ENCODE data around the gene PPA2. TPM values are rescaled to one million over a fixed set of nuclear protein-coding genes. Genes with fewer than 3 reads are reported as not detected.

The PPA2 gene
- total RNA-seq, 1 experiment from 2014 or later, result 76.4 TPM

DNA sequence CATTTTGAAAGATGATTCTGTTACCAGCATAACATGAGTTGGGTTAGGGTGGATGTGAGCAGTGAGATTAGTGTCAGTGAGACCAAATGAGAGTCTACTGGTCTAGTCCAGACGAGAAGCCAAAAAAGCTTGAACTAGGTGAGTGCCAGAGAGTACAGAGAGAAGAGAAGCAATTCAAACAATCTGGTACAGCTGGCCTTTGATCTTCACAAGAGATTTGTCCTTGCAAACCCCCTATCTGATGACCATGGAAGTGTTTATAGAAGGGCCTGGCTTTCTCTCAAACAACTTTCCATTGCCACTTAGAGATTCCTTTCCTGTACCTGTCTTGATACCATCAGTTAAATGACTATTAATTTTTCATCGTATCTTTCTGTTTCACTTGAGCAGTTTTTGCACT is 128.5 kb downstream of the PPA2 start:
- no peaks in the 10 kb centered on the region for H3K27me3 ChIP-seq (ENCODE audit: insufficient read depth, low read length)
- no peak overlapping the region for H2BK120ac ChIP-seq (ENCODE audit: low read depth, low read length, poor library complexity, severe bottlenecking)
- H3K27me3 Mint-ChIP-seq (ENCODE audit: low read depth), result no peaks in the 10 kb centered on the region; the same call in 1 of the 2 replicates
- H3T11ph ChIP-seq (ENCODE audit: low read length), result no peak overlapping the region
- no peaks in the 10 kb centered on the region for H3K9me3 ChIP-seq (ENCODE audit: control insufficient read depth, low read depth, low read length)
- no peaks in the 10 kb centered on the region for H3K79me1 ChIP-seq (ENCODE audit: insufficient read depth, low read depth, low read length, poor library complexity, severe bottlenecking)
- TF ChIP-seq CTCF (conservative IDR thresholded peaks at IDR 0.05), result no peak
- H4K20me1 ChIP-seq (ENCODE audit: control insufficient read depth, insufficient read depth, insufficient read length), result no peaks in the 10 kb centered on the region
- H3K79me2 ChIP-seq (ENCODE audit: insufficient read depth, low read length), result no peaks in the 10 kb centered on the region
- no peaks in the 10 kb centered on the region for H3K4me1 ChIP-seq (ENCODE audit: insufficient read depth, low read length)
- WGBS (ENCODE audit: extremely low coverage, insufficient read length, low lambda C conversion rate), result no CpG with 5 or more reads among the region's 2 CpGs
- no peak overlapping the region for H2BK5ac ChIP-seq (ENCODE audit: insufficient read length, low read length)
- no peak overlapping the region for H3K9ac ChIP-seq (ENCODE audit: extremely low read depth, insufficient read length, low read length)
- H3K27ac Mint-ChIP-seq, result no peak overlapping the region
- H2AFZ ChIP-seq (ENCODE audit: low read length), result no peak overlapping the region
- H3K14ac ChIP-seq (ENCODE audit: insufficient read depth, low read length), result no peak overlapping the region
- H3K4me1 Mint-ChIP-seq, result no peaks in the 10 kb centered on the region
- H3K23me2 ChIP-seq (ENCODE audit: insufficient read length, low read depth, low read length, poor library complexity, severe bottlenecking), result no peaks in the 10 kb centered on the region
- no peak overlapping the region for H2BK15ac ChIP-seq (ENCODE audit: low read depth, low read length)
- no peak overlapping the region for H2BK20ac ChIP-seq (ENCODE audit: low read depth, low read length, poor library complexity, severe bottlenecking)
- no peaks in the 10 kb centered on the region for H3K9me3 Mint-ChIP-seq
- no peak overlapping the region for H3K56ac ChIP-seq (ENCODE audit: insufficient read length, low read depth, low read length)
- no peak overlapping the region for H3K4me2 ChIP-seq (ENCODE audit: insufficient read depth, insufficient read length, low read length)
- H2BK12ac ChIP-seq (ENCODE audit: insufficient read length, low read depth, low read length), result no peak overlapping the region
- H3K23ac ChIP-seq (ENCODE audit: insufficient read length, low read depth, low read length), result no peak overlapping the region
- no peak overlapping the region for H4K5ac ChIP-seq (ENCODE audit: insufficient read length, low read depth, low read length)
- H3K36me3 Mint-ChIP-seq (ENCODE audit: insufficient read depth in 1 of 3, low read depth in 3 of 3), result no peaks in the 10 kb centered on the region
- H4K8ac ChIP-seq (replicated peaks; ENCODE audit: insufficient read length, low read depth, low read length), result no peak overlapping the region
- H4K91ac ChIP-seq (ENCODE audit: insufficient read length, low read depth, low read length), result no peak overlapping the region
- H3K18ac ChIP-seq (ENCODE audit: insufficient read length, low read depth, low read length), result no peak overlapping the region
- H3K27ac ChIP-seq (ENCODE audit: insufficient read length, low read depth, low read length), result no peak overlapping the region
- no peak overlapping the region for H3K4me3 Mint-ChIP-seq
- H2AK5ac ChIP-seq (ENCODE audit: insufficient read length, low read length), result no peak overlapping the region
- no peak for DNase-seq
- H3K4ac ChIP-seq (ENCODE audit: low read depth, low read length), result no peak overlapping the region

Data from H9 (cell line).